ENCODE results near the gene SPTLC2.

DNA sequence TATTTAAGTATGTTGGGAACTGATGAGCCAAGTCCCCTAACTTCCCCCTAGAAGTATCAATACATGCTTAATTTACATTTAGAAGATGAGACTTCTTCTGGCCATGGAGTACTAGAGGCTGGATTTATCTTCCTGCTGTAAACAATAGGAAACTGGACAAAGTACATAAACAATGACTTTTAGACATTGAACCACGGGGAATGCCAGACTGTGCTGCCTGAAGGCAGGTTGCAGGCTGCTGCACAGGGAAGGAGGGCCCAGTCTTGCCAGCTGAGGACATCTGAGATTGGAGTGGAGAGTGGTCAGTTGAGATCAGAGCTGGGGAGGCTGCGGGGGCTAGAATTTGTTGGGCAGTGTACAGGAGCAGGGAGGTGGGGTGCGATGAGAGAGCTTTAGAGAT is 93.3 kb downstream of the SPTLC2 start:
- TF ChIP-seq, protein P1, sequence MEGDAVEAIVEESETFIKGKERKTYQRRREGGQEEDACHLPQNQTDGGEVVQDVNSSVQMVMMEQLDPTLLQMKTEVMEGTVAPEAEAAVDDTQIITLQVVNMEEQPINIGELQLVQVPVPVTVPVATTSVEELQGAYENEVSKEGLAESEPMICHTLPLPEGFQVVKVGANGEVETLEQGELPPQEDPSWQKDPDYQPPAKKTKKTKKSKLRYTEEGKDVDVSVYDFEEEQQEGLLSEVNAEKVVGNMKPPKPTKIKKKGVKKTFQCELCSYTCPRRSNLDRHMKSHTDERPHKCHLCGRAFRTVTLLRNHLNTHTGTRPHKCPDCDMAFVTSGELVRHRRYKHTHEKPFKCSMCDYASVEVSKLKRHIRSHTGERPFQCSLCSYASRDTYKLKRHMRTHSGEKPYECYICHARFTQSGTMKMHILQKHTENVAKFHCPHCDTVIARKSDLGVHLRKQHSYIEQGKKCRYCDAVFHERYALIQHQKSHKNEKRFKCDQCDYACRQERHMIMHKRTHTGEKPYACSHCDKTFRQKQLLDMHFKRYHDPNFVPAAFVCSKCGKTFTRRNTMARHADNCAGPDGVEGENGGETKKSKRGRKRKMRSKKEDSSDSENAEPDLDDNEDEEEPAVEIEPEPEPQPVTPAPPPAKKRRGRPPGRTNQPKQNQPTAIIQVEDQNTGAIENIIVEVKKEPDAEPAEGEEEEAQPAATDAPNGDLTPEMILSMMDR (IDR thresholded peaks at IDR 0.05; ENCODE audit: poor library complexity): no peak
- no peak for TF ChIP-seq EZH2phosphoT487 (IDR thresholded peaks at IDR 0.05; ENCODE audit: low read depth, severe bottlenecking, unreplicated experiment)
